Keratinocyte (primary cell): Measurements from ENCODE around the gene DFFB. TPM values are rescaled to one million over a fixed set of nuclear protein-coding genes. Genes with fewer than 3 reads are reported as not detected.

Source experiments
- DNase-seq: peaks from one replicate; pipeline ENCODE4 v3.0.0-alpha.2; 2011; ENCODE audit warnings: low read depth, missing footprints, low spot score
- FAIRE-seq: peaks from 2 replicates; lab custom pipeline; 2011; peaks lifted over from hg19 to GRCh38; lab: Jason Lieb, UNC
- H2AFZ ChIP-seq: 2 replicates; pipeline ENCODE4 v1.6.0; 2012; ENCODE audit warnings: low read length, control low read depth, inconsistent platforms; ENCODE audit not compliant: control insufficient read depth
- H3K27ac ChIP-seq: 2 replicates; pipeline ENCODE4 v1.5.1; 2011; ENCODE audit warnings: low read length; ENCODE audit not compliant: control insufficient read depth, insufficient read depth
- H3K27me3 ChIP-seq: 3 replicates; pipeline ENCODE4 v1.6.0; 2011; ENCODE audit warnings: low read length; ENCODE audit not compliant: control insufficient read depth, insufficient read depth; ENCODE audit errors: extremely low read depth
- H3K36me3 ChIP-seq, 2 experiments: 2 replicates in 1 of 2; 3 replicates in 1 of 2; pipeline ENCODE4 v1.5.1; 2011; ENCODE audit warnings: low read length in 2 of 2, mild to moderate bottlenecking in 1 of 2; ENCODE audit not compliant: control insufficient read depth in 2 of 2, insufficient read depth in 2 of 2; ENCODE audit errors: extremely low read depth in 1 of 2
- H3K4me1 ChIP-seq: 3 replicates; pipeline ENCODE4 v1.5.1; 2011; ENCODE audit warnings: low read length; ENCODE audit not compliant: control insufficient read depth, insufficient read depth; ENCODE audit errors: extremely low read depth
- H3K4me2 ChIP-seq: 3 replicates; pipeline ENCODE4 v1.6.0; 2011; ENCODE audit warnings: low read depth, low read length; ENCODE audit not compliant: control insufficient read depth, insufficient read depth; ENCODE audit errors: extremely low read depth
- H3K4me3 ChIP-seq, 3 experiments: fragments of 200-600 bp in 1 of 3; sonication (generic) in 1 of 3; 2 replicates in 2 of 3; 3 replicates in 1 of 3; pipeline ENCODE4 v1.5.1; 2011 to 2016; ENCODE audit warnings: low read length in 3 of 3, mild to moderate bottlenecking in 3 of 3, control low read depth in 2 of 3, inconsistent platforms in 1 of 3, low read depth in 1 of 3, mixed read lengths in 1 of 3, mixed run types in 1 of 3, moderate library complexity in 1 of 3; ENCODE audit not compliant: control insufficient read depth in 2 of 3, insufficient read depth in 2 of 3; ENCODE audit errors: extremely low read depth in 1 of 3
- H3K79me2 ChIP-seq: 2 replicates; pipeline ENCODE4 v1.6.0; 2012; ENCODE audit warnings: low read length; ENCODE audit not compliant: control insufficient read depth, insufficient read depth
- H3K9ac ChIP-seq: 3 replicates; pipeline ENCODE4 v1.6.0; 2011; ENCODE audit warnings: low read length; ENCODE audit not compliant: control insufficient read depth, insufficient read depth; ENCODE audit errors: extremely low read depth
- H3K9me1 ChIP-seq: 3 replicates; pipeline ENCODE4 v1.6.0; 2011; ENCODE audit warnings: low read length; ENCODE audit not compliant: control insufficient read depth, insufficient read depth; ENCODE audit errors: extremely low read depth
- H3K9me3 ChIP-seq: 2 replicates; pipeline ENCODE4 v1.5.1; 2012; ENCODE audit warnings: low read depth, low read length; ENCODE audit not compliant: control insufficient read depth
- H4K20me1 ChIP-seq: 3 replicates; pipeline ENCODE4 v1.6.0; 2011; ENCODE audit warnings: low read length; ENCODE audit not compliant: control insufficient read depth, insufficient read depth; ENCODE audit errors: extremely low read depth
- EZH2 ChIP-seq: IDR thresholded peaks from one replicate; pipeline ENCODE4 v1.6.1; 2012; ENCODE audit warnings: inconsistent platforms, mild to moderate bottlenecking, low read length, moderate library complexity
- dilution Hi-C: fragments of 300-500 bp; cut with MboI; formaldehyde crosslinking; loops from one replicate; pipeline ENCODE4 v1.7.0; 2020; ENCODE audit warnings: low sequenced_read_pairs; ENCODE audit not compliant: extremely low pct_ligation_motif_present
- polyA plus RNA-seq, 5 experiments: library from polyadenylated mRNA; depleted of rRNA in 3 of 5; stranded (reverse) in 3 of 5; stranded (forward) in 1 of 5; unstranded in 1 of 5; fragments of >200 nt; gene quantifications; 1 replicate in 1 of 5; 2 replicates in 3 of 5; 3 replicates in 1 of 5; pipeline versions ENCODE4 v1.2.1 to v1.2.3, GENCODE V29; 2011 to 2012; ENCODE audit warnings: missing spikeins in 2 of 5, low read depth in 1 of 5, low replicate concordance in 1 of 5
- TF ChIP-seq, protein P1 (sequence below), 3 experiments: IDR thresholded peaks in 1 of 3; conservative IDR thresholded peaks in 1 of 3; optimal IDR thresholded peaks in 1 of 3; 2 replicates in 2 of 3; 3 replicates in 1 of 3; pipeline versions ENCODE3 to v1.5.1; 2011; ENCODE audit warnings: low read length in 3 of 3, mild to moderate bottlenecking in 3 of 3, moderate library complexity in 2 of 3, control low read depth in 1 of 3, inconsistent platforms in 1 of 3; ENCODE audit not compliant: insufficient read depth in 2 of 3; ENCODE audit errors: extremely low read depth in 1 of 3

The DFFB gene
- polyA plus RNA-seq, 1 donor (not counting 4 experiments of a cell fraction or from before 2014, with no cell fraction given): 5.2 TPM

DNA sequence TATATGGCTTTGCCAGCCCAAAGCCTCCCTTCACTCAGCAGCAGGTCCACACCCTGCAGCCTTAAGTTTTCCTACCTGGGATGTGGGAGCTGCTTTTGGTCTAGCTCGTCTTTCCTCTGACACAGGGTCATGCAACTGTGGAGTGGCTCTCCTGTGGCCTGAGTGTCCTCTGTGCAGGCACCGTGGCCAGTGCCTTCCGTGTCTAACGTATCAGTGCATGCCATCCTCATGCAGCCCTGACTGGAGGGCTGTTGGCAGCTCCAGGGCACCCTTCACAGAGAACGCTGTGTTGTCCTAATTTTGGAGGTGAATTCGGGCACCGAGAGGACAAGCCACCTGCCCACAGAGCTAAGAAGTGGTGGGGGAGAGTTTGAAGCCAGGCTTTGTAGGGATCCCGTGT is 68.5 kb downstream of the DFFB start:
- Histone ChIP-seq H3K9me1 (no peaks in the 10 kb centered on the region), H4K20me1 (no peaks in the 10 kb centered on the region), H3K27ac (no peak overlapping the region), H2AFZ (no peak overlapping the region), H3K36me3 (no peaks in the 10 kb centered on the region), H3K9ac (no peak overlapping the region), H3K4me2 (no peak overlapping the region), H3K79me2 (no peaks in the 10 kb centered on the region), H3K27me3 (no peaks in the 10 kb centered on the region), H3K9me3 (peaks cover 6% of the 10 kb centered on the region), H3K4me3 (no peak overlapping the region), H3K4me1 (no peaks in the 10 kb centered on the region)
- TF ChIP-seq EZH2: no peak
- TF ChIP-seq, protein P1, sequence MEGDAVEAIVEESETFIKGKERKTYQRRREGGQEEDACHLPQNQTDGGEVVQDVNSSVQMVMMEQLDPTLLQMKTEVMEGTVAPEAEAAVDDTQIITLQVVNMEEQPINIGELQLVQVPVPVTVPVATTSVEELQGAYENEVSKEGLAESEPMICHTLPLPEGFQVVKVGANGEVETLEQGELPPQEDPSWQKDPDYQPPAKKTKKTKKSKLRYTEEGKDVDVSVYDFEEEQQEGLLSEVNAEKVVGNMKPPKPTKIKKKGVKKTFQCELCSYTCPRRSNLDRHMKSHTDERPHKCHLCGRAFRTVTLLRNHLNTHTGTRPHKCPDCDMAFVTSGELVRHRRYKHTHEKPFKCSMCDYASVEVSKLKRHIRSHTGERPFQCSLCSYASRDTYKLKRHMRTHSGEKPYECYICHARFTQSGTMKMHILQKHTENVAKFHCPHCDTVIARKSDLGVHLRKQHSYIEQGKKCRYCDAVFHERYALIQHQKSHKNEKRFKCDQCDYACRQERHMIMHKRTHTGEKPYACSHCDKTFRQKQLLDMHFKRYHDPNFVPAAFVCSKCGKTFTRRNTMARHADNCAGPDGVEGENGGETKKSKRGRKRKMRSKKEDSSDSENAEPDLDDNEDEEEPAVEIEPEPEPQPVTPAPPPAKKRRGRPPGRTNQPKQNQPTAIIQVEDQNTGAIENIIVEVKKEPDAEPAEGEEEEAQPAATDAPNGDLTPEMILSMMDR (optimal IDR thresholded peaks at IDR 0.05 in 1 of 3, IDR thresholded peaks at IDR 0.05 in 1 of 3, conservative IDR thresholded peaks at IDR 0.05 in 1 of 3; ENCODE audit: extremely low read depth in 1 of 3, insufficient read depth in 2 of 3, low read length in 3 of 3): no peak
- dilution Hi-C loops: no loop called here
- DNase-seq (no peak), FAIRE-seq (no peak)

DNA sequence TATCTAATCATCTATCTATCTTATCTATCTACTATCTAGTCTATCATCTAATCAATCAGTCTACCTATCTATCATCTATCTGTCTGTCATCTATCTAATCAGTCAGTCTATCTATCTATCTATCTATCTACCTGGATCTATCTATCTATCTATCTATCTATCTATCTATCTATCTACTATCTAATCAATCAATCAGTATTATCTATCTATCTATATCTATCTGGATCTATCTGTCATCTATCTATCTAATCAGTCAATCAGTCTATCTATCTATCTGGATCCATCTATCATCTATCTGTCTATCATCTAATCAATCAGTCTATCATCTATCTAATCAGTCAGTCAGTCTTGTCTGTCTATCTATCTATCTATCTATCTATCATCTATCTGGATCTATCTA is 69.7 kb downstream of the DFFB start:
- FAIRE-seq: no peak
- Histone ChIP-seq H4K20me1 (no peaks in the 10 kb centered on the region), H2AFZ (no peak overlapping the region), H3K4me1 (no peaks in the 10 kb centered on the region), H3K36me3 (no peaks in the 10 kb centered on the region), H3K4me2 (no peak overlapping the region), H3K27ac (no peak overlapping the region), H3K9me1 (no peaks in the 10 kb centered on the region), H3K79me2 (no peaks in the 10 kb centered on the region), H3K4me3 (no peak overlapping the region), H3K9ac (no peak overlapping the region), H3K9me3 (peaks cover 6% of the 10 kb centered on the region), H3K27me3 (no peaks in the 10 kb centered on the region)
- TF ChIP-seq, protein P1 (optimal IDR thresholded peaks at IDR 0.05 in 1 of 3, IDR thresholded peaks at IDR 0.05 in 1 of 3, conservative IDR thresholded peaks at IDR 0.05 in 1 of 3; ENCODE audit: extremely low read depth in 1 of 3, insufficient read depth in 2 of 3, low read length in 3 of 3): no peak
- no peak for TF ChIP-seq EZH2
- dilution Hi-C loops: no loop called here
- no peak for DNase-seq
